Activated T-cell treated with anti-CD3 and anti-CD28 coated beads for 1 hour (primary cell): Measurements from ENCODE around the gene SUMF1.
"Not testable (repeated sequence)": the region's sequence is repeated elsewhere in the genome, so short reads cannot be mapped to it uniquely, and the experiment has no call there.

Experiments used
- DNase-seq: peaks from one replicate; pipeline ENCODE4 v3.0.0-alpha.2; 2020; ENCODE audit warnings: low read depth

SUMF1 gene

GRCh38 chr3:4335840-4336562 is 131.1 kb downstream of the SUMF1 start:
- DNase-seq = no peak

GRCh38 chr3:4334548-4334947 is 132.5 kb downstream of the SUMF1 start:
- DNase-seq = no peak

- no peak for DNase-seq
Observed at GRCh38 chr3:4332991-4333390, 134.1 kb downstream of the SUMF1 start.

- DNase-seq = no peak
Observed at GRCh38 chr3:4332574-4332973, 134.5 kb downstream of the SUMF1 start.

GRCh38 chr3:4332111-4332510 is 135.0 kb downstream of the SUMF1 start:
- no peak for DNase-seq

GRCh38 chr3:4329806-4330205 is 137.3 kb downstream of the SUMF1 start:
- not testable (repeated sequence) for DNase-seq

GRCh38 chr3:4326868-4327267 is 140.2 kb downstream of the SUMF1 start:
- no peak for DNase-seq

- DNase-seq = no peak
Observed at GRCh38 chr3:4323246-4324027, 143.6 kb downstream of the SUMF1 start.

- no peak for DNase-seq
Observed at GRCh38 chr3:4322635-4323034, 144.4 kb downstream of the SUMF1 start.

- no peak for DNase-seq
Observed at GRCh38 chr3:4321732-4322131, 145.3 kb downstream of the SUMF1 start.

GRCh38 chr3:4320096-4320911 is 146.8 kb downstream of the SUMF1 start:
- DNase-seq = no peak

GRCh38 chr3:4314688-4315087 is 152.4 kb downstream of the SUMF1 start:
- DNase-seq = no peak

- no peak for DNase-seq
Observed at GRCh38 chr3:4313606-4314293, 153.3 kb downstream of the SUMF1 start.

- DNase-seq = no peak
Observed at GRCh38 chr3:4311496-4311895, 155.6 kb downstream of the SUMF1 start.
